Esophagus squamous epithelium (tissue), 5 donors: ENCODE data around the gene ASPHD2. TPM values are rescaled to one million over a fixed set of nuclear protein-coding genes. Genes with fewer than 3 reads are reported as not detected.

ENCODE experiments used
- DNase-seq: peaks from one replicate; lab custom pipeline; 2025; lab: John Stamatoyannopoulos, UW
- H3K27ac ChIP-seq, 4 donors: fragments of 200-600 bp; sonication (generic); one replicate each; pipeline ENCODE4 v1.5.1; 2016 to 2019; ENCODE audit warnings: mild to moderate bottlenecking in 1 of 4
- H3K27me3 ChIP-seq, 4 donors: fragments of 200-600 bp; sonication (generic); 1 replicate in 3 of 4; 2 replicates in 1 of 4; pipeline versions ENCODE4 v1.5.1 to v1.6.0; 2017 to 2021; ENCODE audit warnings: antibody characterized with exemption in 1 of 4
- H3K36me3 ChIP-seq, 3 donors: fragments of 200-600 bp; sonication (generic); one replicate each; pipeline ENCODE4 v1.5.1; 2016 to 2019
- H3K4me1 ChIP-seq, 3 donors: fragments of 200-600 bp; sonication (generic); one replicate each; pipeline ENCODE4 v1.5.1; 2017 to 2019
- H3K4me3 ChIP-seq, 4 donors: fragments of 200-600 bp; sonication (generic); 1 replicate in 3 of 4; 2 replicates in 1 of 4; pipeline ENCODE4 v1.5.1; 2016 to 2019; ENCODE audit warnings: mild to moderate bottlenecking in 2 of 4, moderate library complexity in 1 of 4
- H3K9me3 ChIP-seq, 3 donors: fragments of 200-600 bp; sonication (generic); one replicate each; pipeline ENCODE4 v1.5.1; 2016 to 2019
- POLR2A ChIP-seq, 4 donors: fragments of 450-650 bp; IDR thresholded peaks; one replicate each; pipeline ENCODE4 v1.6.1; 2017; ENCODE audit warnings: antibody characterized with exemption in 4 of 4, mild to moderate bottlenecking in 4 of 4, moderate library complexity in 3 of 4
- WGBS, 2 donors: methylation state at CpG; one replicate each; pipeline ENCODE4 v1.1.5; 2018; 5-methylcytosine and 5-hydroxymethylcytosine counted together
- intact Hi-C: fragments of 100-400 bp; cut with DNase I; formaldehyde crosslinking; loops from one replicate; pipeline ENCODE4 v1.15.0; 2022
- total RNA-seq, 4 donors: library from RNA; depleted of rRNA; stranded (reverse); fragments of >200 nt; gene quantifications; one replicate each; pipeline ENCODE4 v1.1.0, GENCODE V29; 2016
- TF ChIP-seq, protein P1 (sequence below), 6 experiments: fragments of 450-650 bp in 4 of 6; fragments of 200-600 bp in 2 of 6; sonication (generic) in 2 of 6; IDR thresholded peaks; one replicate each; pipeline ENCODE4 v1.5.1; 2016 to 2019; ENCODE audit warnings: antibody characterized with exemption in 6 of 6, mild to moderate bottlenecking in 4 of 6, moderate library complexity in 4 of 6
- donor health status: DM: yes; HTN: yes; CAD: no.

The ASPHD2 gene
- total RNA-seq, 4 donors from 2014 or later = 1.3 to 2.1 (median 2.0) TPM

DNA sequence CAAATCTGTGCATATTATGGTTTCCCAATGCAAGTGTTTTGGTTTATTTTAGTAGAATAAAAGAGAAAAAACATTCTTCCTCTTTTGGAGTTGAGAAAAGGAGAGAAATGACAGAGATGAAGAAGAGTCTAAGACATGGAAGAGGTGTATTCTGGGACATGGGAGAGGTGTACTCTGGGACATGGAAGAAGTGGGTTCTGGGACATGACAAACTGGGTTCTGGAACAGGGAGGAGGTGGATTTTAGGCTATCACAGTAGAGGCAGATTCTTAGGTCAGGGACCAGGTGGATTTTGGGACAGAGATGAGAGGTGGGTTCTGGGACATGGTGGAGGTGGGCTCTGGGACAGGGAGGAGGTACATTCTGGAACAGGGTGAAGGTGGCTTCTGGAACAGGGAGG, 2.1 kb upstream of the ASPHD2 start:
- Histone ChIP-seq H3K27ac (no peak overlapping the region), H3K9me3 (peaks cover 0 to 12% (median 6%) of the 10 kb centered on the region in 3 donors), H3K4me3 (no peak overlapping the region), H3K36me3 (no peaks in the 10 kb centered on the region), H3K4me1 (peaks cover 10 to 19% (median 15%) of the 10 kb centered on the region in 3 donors), H3K27me3 (peaks cover 0 to 52% (median 0%) of the 10 kb centered on the region in 4 donors)
- intact Hi-C loops = loop anchor here (2.0 kb wide), 1 partner anchor 44 kb away; no protein-coding TSS in a partner anchor
- TF ChIP-seq, protein P1, sequence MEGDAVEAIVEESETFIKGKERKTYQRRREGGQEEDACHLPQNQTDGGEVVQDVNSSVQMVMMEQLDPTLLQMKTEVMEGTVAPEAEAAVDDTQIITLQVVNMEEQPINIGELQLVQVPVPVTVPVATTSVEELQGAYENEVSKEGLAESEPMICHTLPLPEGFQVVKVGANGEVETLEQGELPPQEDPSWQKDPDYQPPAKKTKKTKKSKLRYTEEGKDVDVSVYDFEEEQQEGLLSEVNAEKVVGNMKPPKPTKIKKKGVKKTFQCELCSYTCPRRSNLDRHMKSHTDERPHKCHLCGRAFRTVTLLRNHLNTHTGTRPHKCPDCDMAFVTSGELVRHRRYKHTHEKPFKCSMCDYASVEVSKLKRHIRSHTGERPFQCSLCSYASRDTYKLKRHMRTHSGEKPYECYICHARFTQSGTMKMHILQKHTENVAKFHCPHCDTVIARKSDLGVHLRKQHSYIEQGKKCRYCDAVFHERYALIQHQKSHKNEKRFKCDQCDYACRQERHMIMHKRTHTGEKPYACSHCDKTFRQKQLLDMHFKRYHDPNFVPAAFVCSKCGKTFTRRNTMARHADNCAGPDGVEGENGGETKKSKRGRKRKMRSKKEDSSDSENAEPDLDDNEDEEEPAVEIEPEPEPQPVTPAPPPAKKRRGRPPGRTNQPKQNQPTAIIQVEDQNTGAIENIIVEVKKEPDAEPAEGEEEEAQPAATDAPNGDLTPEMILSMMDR (IDR thresholded peaks at IDR 0.05) = no peak
- no peak for TF ChIP-seq POLR2A (IDR thresholded peaks at IDR 0.05)
- DNase-seq = no peak

DNA sequence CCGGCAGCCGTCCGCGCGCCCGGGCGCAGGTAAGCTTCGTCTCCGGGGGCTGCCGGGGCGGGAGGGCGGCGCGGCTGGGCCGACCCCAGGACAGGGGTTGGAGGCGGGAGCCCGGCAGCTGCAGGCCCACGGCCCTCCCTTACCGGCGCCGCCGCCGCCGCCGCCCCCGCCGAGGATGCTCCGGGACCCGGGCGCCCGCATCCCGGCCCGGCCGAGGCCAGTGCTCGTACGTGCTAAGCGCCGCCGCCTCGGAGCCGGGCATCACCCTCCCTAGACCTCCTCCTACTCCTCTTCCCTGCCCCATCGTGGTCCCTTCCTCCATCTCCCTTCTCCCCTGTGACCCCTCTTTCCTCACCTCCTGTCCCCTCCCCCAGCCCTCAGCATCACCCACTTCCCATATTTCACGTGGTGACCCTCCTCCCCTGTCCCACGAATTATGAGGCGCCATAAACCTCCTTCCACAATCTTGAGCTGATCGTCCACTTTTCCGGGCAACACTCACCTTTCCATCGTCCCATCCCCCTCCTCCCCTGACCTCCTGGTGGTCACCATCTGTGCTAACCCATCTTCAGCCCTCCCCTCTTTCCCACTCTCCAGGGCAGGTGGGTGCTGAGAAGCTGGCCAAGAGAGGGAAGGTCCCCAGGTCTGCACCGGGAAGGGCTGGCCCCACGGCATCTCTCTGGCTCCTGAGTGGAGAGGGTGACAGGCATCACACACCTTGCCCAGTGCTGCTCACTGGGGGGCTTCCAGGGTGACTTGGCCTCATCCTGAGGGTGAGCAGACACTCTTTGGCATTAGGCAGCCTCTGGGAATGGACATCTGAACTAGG, 612 bp downstream of the ASPHD2 start:
- H3K9me3 ChIP-seq = no peaks in the 10 kb centered on the region
- DNase-seq = no peak
- TF ChIP-seq, protein P1 (IDR thresholded peaks at IDR 0.05) = no peak
- TF ChIP-seq POLR2A (IDR thresholded peaks at IDR 0.05) = no peak
- intact Hi-C loops = no loop called here
- 9 to 13% methylated on average over 23 to 24 of the region's 50 CpGs for WGBS, 2 donors
- H3K27ac ChIP-seq = peak overlapping the region in 3 of 4 donors; percentile 78 to 87 (median 85)
- peaks cover 0 to 46% (median 0%) of the 10 kb centered on the region in 4 donors for H3K27me3 ChIP-seq
- H3K36me3 ChIP-seq = no peaks in the 10 kb centered on the region
- H3K4me3 ChIP-seq = peak overlapping the region; percentile 44 to 69 (median 60)
- peaks cover 10 to 19% (median 15%) of the 10 kb centered on the region in 3 donors for H3K4me1 ChIP-seq

DNA sequence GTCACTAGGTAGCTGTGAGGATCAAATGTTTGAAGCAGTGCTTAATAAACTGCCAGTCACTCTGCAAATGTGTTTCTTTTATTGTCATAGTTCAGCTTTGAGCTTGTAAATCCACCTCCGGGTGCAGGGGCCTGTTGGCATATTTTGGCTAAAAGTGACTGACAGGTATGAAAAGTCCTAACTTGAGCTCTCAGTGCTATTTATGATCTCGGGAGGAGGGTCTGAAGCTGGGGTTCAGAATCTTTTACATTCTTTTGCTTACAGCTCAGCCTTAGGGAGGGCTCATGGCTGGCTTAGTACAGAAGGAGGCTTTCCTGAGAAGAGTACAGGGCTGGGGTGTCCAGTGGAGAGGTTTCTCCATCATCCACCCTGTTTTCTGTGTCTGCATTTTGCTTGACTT, 1.5 kb downstream of the ASPHD2 start:
- WGBS, 2 donors = 70 to 85% methylated on average over 2 of the region's 2 CpGs
- no peak for DNase-seq
- H3K9me3 ChIP-seq = no peaks in the 10 kb centered on the region
- H3K4me1 ChIP-seq = peaks cover 10 to 19% (median 15%) of the 10 kb centered on the region in 3 donors
- intact Hi-C loops = no loop called here
- no peaks in the 10 kb centered on the region for H3K36me3 ChIP-seq
- H3K4me3 ChIP-seq = no peak overlapping the region
- H3K27ac ChIP-seq = no peak overlapping the region
- H3K27me3 ChIP-seq = peaks cover 0 to 40% (median 0%) of the 10 kb centered on the region in 4 donors
- no peak for TF ChIP-seq POLR2A (IDR thresholded peaks at IDR 0.05)
- TF ChIP-seq, protein P1 (IDR thresholded peaks at IDR 0.05) = no peak

DNA sequence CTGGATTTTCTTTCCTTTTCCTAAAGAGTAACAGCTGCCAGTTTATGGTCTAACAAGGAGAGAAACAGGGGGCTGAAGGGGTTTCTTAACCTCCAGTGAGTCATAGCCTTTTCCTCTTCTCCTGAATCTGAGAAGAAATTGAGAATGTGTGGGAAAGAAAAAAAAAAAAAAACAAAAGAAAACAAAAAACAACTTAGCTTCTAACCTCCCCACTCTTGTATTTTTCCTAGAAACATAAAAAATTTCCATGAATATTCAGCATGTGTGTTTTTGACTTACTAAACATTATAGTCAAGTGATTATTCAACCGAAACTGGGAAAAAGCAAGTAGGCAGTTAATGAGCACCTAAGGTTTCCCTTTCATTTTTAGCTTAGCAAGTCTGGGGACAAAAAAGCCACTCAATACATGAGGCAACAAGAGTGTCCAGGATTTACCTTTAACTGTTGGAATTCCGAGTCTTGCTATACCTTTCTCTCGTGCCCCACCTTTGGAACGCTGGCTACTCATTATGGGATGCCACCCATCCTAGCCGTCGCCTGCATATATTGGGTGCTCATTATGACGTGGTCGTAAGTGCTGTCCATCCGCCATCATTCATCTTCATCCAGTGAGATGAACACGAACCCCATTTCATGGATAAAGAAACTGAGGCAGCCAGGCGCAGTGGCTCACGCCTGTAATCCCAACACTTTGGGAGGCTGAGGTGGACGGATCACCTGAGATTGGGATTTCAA, 2.4 kb downstream of the ASPHD2 start:
- DNase-seq = no peak
- H3K27ac ChIP-seq = no peak overlapping the region
- peaks cover 10 to 22% (median 15%) of the 10 kb centered on the region in 3 donors for H3K4me1 ChIP-seq
- TF ChIP-seq, protein P1 (IDR thresholded peaks at IDR 0.05) = no peak
- no peak for TF ChIP-seq POLR2A (IDR thresholded peaks at IDR 0.05)
- intact Hi-C loops = no loop called here
- no peaks in the 10 kb centered on the region for H3K9me3 ChIP-seq
- H3K27me3 ChIP-seq = peaks cover 0 to 35% (median 0%) of the 10 kb centered on the region in 4 donors
- no peaks in the 10 kb centered on the region for H3K36me3 ChIP-seq
- no peak overlapping the region for H3K4me3 ChIP-seq
- WGBS, 2 donors = 87 to 93% methylated on average over 6 to 13 of the region's 13 CpGs
